GM10248 (cell line): ENCODE data around the gene NECTIN2.

ENCODE experiments used
- CTCF ChIA-PET: fragments of 300-600 bp; sonication (Branson Sonifier 250); formaldehyde crosslinking; extraction: SDS; loops from one replicate; lab custom pipeline; 2021; ENCODE audit warnings: antibody characterized with exemption; lab: Yijun Ruan, JAX
- POLR2A ChIA-PET: fragments of 350-650 bp; sonication (Branson Sonifier 250); formaldehyde crosslinking; extraction: SDS; loops from one replicate; lab custom pipeline; 2020; ENCODE audit warnings: antibody characterized with exemption; lab: Yijun Ruan, JAX
- DNase-seq: peaks from one replicate; pipeline ENCODE4 v3.0.0; 2012; ENCODE audit errors: extremely low spot score
- CTCF ChIP-seq: IDR thresholded peaks from 2 replicates; pipeline ENCODE4 v1.5.1; 2012; ENCODE audit warnings: mild to moderate bottlenecking, low read depth; ENCODE audit errors: extremely low read depth, missing control alignments, control extremely low read depth

NECTIN2 gene

GRCh38 chr19:44811122-44811419, 35.0 kb upstream of the NECTIN2 start:
- no peak for TF ChIP-seq CTCF
- no peak for DNase-seq
- ChIA-PET POLR2A (no interaction called here), CTCF (no interaction called here)

GRCh38 chr19:44812142-44812718, 33.9 kb upstream of the NECTIN2 start:
- peak; percentile 8 for DNase-seq
- CTCF ChIA-PET = no interaction called here
- TF ChIP-seq CTCF = no peak
- POLR2A ChIA-PET = no interaction called here

DNA sequence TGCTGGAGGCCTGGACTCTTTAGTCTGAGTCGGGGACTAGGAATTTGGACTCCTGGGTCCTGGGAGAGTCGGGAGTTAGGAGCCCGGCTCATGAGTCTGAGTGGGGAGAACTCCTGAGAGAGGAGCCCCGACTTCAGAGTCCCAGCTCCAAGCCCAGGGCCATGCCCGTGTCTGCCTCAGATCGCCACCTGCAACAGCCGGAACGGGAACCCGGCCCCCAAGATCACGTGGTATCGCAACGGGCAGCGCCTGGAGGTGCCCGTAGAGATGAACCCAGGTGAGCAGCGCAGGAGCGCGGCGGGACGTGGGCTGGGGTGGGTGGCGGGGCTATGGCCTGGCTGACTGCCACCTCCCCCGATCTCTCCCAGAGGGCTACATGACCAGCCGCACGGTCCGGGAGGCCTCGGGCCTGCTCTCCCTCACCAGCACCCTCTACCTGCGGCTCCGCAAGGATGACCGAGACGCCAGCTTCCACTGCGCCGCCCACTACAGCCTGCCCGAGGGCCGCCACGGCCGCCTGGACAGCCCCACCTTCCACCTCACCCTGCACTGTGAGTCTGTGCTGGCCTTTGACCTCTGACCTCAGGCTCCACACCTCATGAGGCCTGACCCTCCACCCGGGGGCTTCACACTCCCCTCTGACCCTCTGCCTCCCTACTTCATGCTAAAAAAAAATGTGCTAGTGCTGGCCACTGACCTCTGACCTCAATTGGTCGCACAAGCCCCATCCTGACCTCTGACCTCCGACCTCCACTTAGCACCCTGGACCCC, 32.8 kb upstream of the NECTIN2 start:
- CTCF ChIA-PET = no interaction called here
- POLR2A ChIA-PET = no interaction called here
- peak; percentile 14 for DNase-seq
- no peak for TF ChIP-seq CTCF

GRCh38 chr19:44813841-44814470, 32.1 kb upstream of the NECTIN2 start:
- ChIA-PET CTCF (no interaction called here), POLR2A (no interaction called here)
- no peak for DNase-seq
- no peak for TF ChIP-seq CTCF

DNA sequence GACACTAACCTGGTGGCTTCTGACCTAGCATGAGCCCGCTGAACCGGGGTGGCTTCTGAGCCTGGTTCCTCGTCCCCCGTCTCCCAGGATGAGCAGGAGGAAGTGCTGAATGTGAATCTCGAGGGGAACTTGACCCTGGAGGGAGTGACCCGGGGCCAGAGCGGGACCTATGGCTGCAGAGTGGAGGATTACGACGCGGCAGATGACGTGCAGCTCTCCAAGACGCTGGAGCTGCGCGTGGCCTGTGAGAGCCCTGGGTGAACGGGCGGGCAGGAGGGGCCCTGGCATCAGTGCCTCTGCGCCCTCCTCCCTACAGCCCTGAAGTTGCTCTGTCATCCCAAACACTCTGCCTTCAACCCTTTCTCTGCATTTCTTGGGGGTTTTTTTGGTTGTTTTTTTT, 31.6 kb upstream of the NECTIN2 start:
- ChIA-PET POLR2A (no interaction called here), CTCF (no interaction called here)
- DNase-seq = no peak
- no peak for TF ChIP-seq CTCF

DNA sequence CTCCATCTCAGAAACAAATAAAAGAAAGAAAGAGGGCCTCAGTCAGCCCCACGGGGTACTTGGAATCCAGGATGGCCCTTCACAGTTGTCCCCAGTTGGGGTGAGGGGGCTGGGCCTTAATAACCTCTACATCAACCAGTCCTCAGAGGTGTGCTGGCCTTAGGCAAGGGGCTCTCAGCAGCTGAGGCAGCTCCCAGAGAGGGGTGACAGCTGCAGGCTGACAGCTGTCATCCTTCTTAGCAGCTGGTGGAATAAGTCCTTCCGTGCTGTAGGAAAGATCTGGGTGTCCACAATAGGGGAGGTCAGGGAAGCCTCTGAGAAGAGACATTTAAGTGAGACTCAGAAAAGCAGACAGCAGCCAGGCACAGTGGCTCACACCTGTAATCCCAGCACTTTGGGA, 29.8 kb upstream of the NECTIN2 start:
- no peak for TF ChIP-seq CTCF
- POLR2A ChIA-PET = no interaction called here
- CTCF ChIA-PET = interaction anchor here (1.8 kb wide), 1 partner anchor 9 kb away, joined by 5 read pairs; no protein-coding TSS in a partner anchor
- no peak for DNase-seq
